NCI-H2171 treated with DMSO at 0.1 percent for 48 hours (cell line): Measurements from ENCODE around the gene KDM1B.
"Not testable (repeated sequence)": the region's sequence is repeated elsewhere in the genome, so short reads cannot be mapped to it uniquely, and the experiment has no call there.

ENCODE experiments used
- DNase-seq: peaks from one replicate; lab custom pipeline; 2025; lab: John Stamatoyannopoulos, UW

KDM1B gene

DNA sequence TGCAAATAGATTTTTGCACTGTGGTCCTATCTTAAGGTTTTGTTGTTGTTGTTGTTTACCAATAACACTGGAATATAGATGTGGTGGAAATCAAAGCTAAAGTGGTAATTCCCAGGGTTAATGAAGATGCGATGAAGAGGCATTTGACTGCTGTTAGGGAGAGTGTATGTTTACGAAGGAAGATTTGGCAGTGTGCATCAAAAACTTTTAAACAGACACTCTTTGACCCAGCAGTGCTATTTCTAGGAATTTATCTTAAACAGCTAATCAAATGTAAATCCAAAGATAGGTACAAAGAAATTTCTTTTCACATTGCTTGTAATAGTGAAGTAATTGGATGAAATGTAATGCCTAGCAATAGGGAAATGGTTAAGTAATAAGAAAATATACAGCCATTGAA, 34.0 kb downstream of the KDM1B start:
- no peak for DNase-seq

DNA sequence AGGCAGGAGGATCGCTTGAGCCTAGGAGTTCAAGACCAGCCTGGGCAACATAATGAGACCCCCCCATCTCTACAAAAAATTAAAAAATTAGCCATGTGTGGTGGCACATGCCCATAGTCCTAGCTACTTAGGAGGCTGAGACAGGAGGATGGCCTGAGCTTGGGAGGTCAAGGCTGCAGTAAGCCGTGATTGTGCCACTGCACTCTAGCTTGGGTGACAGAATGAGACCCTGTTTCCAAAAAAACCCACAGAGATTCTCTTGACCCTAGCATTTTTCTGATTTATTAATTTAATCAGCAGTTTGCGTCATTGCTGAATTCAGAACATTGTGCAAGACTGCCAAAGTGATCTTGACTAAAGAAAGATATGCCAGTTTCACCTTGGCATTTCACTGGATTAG, 36.8 kb downstream of the KDM1B start:
- no peak for DNase-seq

DNA sequence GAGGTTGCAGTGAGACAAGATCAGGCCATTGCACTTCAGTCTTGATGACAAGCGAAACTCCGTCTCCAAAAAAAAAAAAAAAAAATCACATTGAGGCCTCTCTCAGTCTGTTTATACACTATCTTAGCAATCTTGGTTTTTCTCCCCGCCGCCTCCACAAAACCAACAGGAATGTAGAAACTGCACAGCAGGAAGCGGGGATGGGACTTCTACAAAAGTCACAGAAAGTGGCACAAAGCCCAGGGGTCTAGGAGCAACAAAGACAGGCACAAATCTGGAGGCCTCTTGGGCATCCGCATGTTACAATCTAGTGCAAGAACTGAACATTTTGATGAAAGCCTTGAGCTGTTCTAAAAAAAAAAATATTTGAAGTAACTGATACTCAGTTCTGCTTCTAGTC, 48.6 kb downstream of the KDM1B start:
- no peak for DNase-seq

DNA sequence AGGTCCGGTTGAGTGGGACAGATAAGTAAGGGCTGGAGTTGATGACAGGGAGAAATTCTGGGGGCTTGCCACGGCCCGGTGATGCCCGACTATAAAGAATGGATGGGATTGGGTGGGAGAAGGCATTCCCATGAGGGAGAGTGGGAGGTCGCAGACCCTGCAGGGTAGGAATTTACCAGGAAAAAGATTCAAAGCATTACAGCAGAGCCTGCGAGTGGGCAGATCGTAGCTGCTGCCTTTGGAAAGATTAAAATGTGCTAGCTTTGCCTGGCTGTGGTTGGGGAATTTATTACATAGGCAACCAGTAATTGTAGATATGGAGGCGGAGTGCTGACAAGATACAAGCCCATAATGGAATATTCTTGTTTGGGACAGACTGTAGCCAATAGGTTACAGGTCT, 49.5 kb downstream of the KDM1B start:
- no peak for DNase-seq

DNA sequence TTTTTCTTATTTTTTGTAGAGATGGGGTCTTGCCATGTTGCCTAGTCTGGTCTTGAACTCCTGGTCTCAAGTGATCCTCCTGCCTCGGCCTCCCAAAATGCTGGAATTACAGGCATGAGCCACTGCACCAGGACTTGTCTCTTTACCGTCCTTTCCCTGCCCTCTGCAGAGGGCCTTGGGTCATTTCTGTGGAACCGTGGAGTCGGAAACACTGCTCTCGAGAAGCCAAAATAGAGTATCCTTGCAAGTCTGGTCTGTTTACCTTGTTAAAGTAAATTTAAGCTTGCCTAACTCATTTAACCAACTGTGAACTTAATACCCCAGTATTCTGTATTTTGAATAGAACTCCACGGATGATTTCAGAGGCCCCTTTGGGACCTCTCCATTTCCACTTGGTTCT, 51.4 kb downstream of the KDM1B start:
- peak; percentile 37 for DNase-seq

DNA sequence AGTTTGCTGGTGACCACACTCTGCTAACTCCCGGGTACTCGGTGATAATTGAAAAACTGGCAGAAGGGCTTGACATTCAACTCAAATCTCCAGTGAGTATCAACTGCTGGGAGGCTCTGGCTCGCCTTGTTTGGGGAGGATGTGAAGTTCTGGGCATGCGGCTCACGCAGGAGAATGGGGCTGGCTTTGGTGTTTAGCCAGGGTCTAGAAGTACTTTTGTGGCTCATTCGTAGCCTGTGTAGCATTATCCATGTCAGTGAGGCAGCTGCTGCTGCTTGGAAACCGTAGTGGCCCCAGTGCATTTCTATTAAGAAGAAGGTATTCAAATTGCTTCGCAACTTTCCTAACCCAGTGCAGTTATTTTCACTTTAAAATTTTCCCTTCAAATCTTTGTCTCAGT, 52.2 kb downstream of the KDM1B start:
- DNase-seq: peak; percentile 58

DNA sequence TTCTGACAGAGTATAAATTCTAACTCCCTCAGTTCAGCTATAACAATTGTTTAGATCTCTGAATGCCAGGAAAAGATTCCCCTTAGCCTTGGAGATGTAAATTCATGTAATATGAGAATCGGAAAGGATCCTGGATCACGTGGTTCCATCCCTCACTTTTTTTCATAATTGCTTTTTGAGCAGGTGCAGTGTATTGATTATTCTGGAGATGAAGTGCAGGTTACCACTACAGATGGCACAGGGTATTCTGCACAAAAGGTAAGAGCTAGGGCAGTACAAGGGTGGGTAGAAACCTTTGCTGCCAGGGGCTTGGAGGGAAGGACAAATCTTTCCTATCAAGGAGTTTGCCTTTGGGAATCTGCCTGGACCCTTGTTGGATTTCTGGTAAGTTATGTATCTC, 52.7 kb downstream of the KDM1B start:
- DNase-seq: peak; percentile 98

DNA sequence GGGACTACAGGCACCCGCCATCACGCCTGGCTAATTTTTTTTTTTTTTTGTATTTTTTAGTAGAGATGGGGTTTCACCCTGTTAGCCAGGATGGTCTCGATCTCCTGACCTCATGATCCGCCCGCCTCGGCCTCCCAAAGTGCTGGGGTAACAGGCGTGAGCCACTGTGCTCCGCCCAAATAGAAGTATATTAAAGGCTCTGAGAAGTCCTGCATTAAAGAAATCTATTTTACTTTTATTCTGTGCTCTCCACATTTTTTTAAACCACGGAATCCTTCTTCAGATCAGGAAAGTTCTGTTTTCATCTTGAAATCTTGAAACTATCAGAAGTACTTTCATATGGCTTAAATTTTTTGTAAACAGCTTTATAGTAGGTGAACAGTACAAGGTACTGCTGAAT, 53.6 kb downstream of the KDM1B start:
- DNase-seq: not testable (repeated sequence)

DNA sequence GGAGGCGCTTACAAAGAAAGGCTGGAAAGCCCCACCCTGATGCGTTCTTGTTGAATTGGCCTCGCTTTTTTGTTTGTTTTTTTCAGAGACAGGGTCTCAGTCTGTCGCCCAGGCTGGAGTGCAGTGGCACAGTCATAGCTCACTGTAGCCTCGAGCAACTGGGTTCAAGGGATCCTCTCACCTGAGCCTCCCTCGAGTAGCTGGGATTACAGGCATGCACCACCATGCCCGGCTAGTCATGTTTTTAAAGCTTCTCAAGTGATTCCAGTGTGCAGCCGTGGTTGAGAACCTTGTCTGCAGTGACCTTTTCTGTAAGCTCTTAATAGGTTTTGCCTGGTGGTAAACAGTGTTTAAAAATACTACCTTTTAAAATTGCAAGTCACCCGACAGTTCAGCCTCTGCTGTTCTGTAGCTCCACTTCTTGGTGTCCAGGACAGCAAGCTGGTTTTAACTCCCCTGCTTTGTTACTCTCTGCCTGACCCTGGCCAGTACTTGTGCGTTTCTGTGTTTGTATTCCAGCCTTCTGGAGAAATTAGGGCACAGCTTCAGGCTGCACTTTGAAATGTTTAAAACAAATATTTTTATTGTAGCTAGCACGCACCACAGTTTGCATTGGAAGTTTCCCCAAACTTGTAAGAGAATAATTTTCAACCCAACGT, 54.4 kb downstream of the KDM1B start:
- no peak for DNase-seq

DNA sequence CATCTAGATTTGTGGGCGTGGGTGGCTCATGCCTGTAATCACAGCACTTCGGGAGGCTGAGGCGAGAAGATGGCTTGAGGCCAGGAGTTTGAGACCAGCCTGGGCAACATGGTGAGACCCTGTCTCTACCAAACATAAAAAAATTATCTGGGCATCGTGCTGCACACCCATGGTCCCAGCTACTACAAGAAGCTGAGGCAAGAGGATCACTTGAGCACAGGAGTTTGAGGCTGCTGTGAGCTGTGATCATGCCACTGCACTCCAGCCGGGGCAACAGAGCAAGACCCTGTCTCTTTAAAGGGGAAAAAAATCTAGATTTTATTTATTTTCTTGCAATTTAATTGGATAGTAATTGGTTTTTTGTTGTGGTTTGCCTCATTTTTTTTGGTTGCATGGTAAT, 55.5 kb downstream of the KDM1B start:
- no peak for DNase-seq

DNA sequence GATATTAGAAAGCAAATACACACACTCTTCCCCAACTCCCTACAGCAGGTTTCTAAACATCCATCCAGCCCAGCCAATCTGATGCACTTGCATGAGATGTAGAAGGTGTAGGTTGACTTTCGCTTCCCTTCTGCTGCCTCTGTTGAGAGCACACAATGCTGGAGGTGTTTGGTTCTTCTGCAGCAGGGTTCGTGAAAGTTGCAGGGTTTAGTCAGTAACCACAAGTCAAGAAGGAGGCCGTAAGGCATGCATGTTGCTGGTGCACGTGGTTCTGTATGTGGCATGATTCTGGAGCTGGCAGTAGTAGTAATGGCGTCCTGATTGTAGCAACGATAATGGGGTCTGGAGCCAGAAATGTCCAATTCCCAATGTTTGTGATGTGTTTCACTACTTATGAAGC, 56.1 kb downstream of the KDM1B start:
- DNase-seq: no peak

DNA sequence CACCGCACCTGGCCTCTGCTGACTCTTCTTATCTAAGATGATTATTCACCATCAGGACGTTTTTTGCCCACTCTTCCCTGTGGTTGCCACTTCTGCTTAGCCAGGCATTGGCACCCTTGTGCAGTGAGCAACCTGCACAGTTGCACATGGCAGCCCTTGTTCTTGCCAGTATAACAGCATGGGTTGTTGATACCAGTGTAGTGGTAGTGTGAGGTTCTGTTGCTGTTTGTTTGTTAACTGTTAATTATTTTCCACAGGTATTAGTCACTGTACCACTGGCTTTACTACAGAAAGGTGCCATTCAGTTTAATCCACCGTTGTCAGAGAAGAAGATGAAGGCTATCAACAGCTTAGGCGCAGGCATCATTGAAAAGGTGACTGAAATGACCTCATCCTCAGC, 57.0 kb downstream of the KDM1B start:
- DNase-seq: no peak

DNA sequence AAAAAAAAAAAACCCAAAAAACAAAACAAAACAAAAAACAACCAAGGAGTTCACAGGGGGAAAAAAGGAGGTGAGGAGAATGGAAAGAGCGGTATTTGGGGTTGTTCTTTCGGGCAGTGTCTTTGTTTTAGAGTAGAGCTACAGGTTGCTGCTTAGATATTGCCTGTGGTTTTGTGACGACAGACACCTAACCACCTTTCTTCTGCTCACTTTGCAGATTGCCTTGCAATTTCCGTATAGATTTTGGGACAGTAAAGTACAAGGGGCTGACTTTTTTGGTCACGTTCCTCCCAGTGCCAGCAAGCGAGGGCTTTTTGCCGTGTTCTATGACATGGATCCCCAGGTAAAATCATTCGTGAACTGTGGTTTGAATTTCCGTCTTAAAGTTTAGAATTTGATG, 58.2 kb downstream of the KDM1B start:
- no peak for DNase-seq

DNA sequence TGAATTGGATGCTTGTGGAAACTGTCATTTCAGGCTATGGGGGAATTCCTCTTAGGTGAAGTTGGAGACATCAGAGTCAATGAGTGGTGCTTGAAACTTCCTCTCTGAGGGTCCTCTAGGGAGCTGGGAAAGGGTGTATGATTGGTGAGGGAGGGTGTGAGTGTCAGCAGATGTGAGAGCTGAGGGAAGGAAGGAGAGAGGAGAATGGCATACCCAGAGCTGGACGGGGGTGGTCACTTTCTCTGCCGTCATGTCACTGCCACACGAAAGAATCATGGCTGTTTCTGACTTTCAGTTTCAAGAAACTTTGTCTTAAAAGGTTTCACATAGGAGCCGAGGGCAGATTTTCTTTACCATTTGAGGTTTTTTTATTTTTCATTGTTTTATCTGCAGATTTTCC, 58.8 kb downstream of the KDM1B start:
- DNase-seq: no peak

DNA sequence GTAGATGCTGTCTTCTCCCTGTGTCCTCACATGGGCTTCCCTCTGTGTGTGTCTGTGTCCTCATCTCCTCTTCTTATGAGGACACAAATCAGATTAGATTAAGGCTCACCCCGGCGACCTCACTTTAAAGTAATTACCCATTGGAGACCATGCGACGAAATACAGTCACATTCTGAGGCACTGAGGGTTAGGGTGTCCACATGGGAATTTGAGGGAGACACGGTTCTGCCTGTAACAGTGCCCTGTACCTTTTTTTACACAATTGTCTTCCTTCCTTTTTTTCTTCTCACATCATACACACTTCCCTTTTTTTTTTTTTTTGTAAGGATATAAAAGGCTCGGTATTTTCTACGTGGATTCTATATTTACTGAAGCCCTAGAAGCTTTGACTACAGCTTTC, 60.2 kb downstream of the KDM1B start:
- DNase-seq: no peak

DNA sequence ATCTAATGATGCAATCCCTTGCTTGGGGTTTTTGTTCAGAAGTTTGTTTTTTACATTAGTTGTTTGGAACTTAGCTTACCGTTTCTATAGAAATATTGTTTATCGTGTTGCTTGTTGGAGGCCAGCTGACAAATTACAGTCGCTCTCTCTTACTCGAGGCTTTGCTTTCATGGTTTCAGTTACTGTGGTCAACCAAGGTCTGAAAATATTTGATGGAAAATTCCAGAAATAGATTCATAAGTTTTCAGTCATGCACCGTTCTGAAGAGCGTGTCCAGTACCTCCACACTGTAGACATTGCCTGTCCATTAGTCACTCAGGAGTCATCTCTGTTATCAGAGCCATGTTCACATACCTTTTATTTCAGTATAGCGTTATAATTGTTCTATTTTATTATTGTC, 61.2 kb downstream of the KDM1B start:
- no peak for DNase-seq

DNA sequence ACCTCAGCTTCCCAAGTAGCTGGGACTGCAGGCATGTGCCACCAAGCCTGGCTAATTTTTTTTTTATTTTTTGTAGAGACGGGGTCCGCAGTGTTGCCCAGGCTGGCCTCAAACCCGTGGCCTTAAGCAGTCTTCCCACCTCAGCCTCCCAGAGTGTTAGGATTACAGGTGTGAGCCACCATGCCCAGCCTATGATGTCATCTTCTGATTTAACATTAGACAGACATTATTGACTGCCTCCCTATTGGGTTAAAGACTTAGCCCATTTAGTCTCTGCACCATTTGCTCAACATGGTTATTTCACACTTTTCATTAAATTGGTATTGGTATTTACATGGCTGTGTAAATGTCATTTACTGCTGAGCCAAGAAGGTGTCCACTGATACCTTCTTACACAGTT, 63.0 kb downstream of the KDM1B start:
- no peak for DNase-seq

DNA sequence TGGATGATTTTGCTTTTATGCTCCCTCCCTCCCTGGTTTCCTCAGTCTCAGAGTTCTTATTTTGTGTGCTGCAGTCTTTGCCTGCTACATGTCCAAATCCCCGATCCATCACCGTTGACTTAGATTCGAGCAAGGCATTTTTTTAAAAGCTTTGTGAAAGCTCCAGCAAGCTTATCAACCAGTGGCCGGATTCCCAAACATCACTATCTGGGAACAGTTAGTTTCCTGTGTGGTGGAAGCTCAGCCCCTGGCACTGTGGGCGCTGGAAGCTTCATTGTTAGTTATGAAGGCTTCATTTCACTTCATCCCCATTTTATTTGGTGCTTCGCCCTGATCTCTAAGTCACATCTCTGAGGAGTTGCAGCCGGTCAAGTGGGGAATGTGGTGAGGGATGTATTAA, 64.4 kb downstream of the KDM1B start:
- DNase-seq: no peak

DNA sequence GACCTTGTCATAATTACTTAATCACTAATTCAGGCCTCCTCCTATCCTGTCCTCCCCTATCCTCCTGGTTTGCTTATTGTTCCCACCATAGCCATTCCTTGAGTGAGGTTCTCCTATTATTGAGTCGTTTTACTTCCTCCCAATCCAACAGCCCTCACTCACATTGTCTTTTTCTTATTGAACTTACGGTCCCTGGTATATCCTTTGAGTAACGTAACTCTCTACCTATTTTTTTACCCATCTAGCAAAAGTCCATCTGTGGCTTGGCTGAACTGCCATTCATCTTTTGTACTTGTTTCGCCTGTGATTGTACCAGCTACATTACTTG, 66.0 kb downstream of the KDM1B start:
- no peak for DNase-seq

DNA sequence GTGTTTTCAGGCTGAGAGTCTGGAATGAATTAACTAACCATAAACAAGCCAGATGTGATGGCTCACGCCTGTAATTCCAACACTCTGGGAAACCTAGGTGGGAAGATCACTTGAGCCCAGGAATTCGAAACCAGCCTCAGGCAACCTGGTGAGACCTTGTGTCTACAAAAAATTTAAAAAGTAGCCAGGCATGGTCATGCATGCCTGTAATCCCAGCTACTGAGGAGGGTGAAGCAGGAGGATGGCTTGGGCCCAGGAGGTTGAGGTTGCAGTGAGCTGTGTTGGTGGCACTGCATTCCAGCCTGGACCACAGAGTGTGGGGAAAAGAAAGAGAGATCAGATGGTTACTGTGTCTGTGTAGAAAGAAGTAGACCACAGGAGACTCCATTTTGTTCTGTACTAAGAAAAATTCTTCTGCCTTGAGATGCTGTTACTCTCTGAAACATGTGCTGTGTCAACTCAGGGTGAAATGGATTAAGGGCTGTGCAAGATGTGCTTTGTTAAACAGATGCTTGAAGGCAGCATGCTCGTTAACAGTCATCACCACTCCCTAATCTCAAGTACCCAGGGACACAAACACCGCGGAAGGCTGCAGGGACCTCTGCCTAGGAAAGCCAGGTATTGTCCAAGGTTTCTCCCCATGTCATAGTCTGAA, 71.4 kb downstream of the KDM1B start:
- peak; percentile 23 for DNase-seq

DNA sequence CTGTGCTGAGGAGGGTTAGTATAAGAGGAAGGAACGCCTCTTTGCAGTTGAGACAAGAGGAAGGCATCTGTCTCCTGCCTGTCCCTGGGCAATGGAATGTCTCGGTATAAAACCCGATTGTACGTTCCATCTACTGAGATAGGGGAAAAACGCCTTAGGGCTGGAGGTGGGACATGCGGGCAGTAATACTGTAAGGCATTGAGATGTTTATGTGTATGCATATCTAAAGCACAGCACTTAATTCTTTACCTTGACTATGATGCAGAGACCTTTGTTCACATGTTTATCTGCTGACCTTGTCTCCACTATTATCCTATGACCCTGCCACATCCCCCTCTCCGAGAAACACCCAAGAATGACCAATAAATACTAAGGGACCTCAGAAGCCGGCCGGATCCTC, 71.9 kb downstream of the KDM1B start:
- DNase-seq: not testable (repeated sequence)

DNA sequence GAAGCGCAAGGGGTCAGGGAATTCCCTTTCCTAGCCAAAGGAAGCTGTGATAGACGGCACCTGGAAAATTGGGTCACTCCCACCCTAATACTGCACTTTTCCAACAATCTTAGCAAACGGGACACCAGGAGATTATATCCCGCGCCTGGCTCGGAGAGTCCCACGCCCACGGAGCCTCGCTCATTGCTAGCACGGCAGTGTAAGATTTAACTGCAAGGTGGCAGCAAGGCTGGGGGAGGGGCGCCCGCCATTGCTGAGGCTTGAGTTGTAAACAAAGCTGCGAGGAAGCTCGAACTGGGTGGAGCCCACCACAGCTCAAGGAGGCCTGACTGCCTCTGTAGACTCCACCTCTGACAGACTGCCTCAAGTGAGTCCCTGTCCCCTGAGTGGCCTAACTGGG, 73.4 kb downstream of the KDM1B start:
- not testable (repeated sequence) for DNase-seq

DNA sequence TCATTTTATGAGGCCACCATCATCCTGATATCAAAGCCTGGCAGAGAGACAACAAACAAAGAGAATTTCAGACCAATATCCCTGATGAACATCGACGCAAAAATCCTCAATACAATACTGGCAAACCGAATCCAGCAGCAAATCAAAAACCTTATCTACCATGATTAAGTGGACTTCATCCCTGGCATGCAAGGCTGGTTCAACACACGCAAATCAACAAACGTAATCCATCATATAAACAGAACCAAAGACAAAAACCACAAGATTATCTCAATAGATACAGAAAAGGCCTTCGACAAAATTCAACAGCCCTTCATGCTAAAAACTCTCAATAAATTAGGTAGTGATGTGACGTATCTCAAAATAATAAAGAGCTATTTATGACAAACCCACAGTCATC, 76.6 kb downstream of the KDM1B start:
- DNase-seq: not testable (repeated sequence)

DNA sequence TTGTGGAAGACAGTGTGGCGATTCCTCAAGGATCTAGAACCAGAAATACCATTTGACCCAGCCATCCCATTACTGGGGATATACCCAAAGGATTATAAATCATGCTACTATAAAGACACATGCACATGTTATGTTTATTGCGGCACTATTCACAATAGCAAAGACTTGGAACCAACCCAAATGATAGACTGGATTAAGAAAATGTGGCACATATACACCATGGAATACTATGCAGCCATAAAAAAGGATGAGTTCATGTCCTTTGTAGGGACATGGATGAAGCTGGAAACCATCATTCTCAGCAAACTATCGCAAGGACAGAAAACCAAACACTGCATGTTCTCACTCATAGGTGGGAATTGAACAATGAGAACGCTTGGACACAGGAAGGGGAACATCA, 78.5 kb downstream of the KDM1B start:
- not testable (repeated sequence) for DNase-seq
